HepG2 (cell line): ENCODE data around the gene MGARP. TPM values are rescaled to one million over a fixed set of nuclear protein-coding genes. Genes with fewer than 3 reads are reported as not detected.

Source experiments
- ATAC-seq: fragments of 200-7000 bp; cut with Tn5 transposase; 3 replicates; pipeline ENCODE4 v1.9.1; 2020; ENCODE audit warnings: mild to moderate bottlenecking, moderate library complexity
- BruUV-seq: library from RNA; stranded (reverse); fragments of 400-500 nt; replicated peaks from 2 replicates; lab custom pipeline; 2021; lab: Mats Ljungman, UMichigan
- CTCF ChIA-PET: fragments of 300-600 bp; formaldehyde crosslinking; extraction: SDS; loops from one replicate; lab custom pipeline; 2021; ENCODE audit warnings: low total read pairs, inconsistent platforms, low intra/inter-chr PET ratio; lab: Yijun Ruan, JAX
- POLR2A ChIA-PET: fragments of 350-600 bp; sonication (Branson Sonifier 250); formaldehyde crosslinking; loops from one replicate; lab custom pipeline; 2020; ENCODE audit warnings: antibody characterized with exemption, inconsistent platforms; lab: Yijun Ruan, JAX
- DNase-seq: peaks from one replicate; pipeline ENCODE4 v3.0.0-alpha.2; 2015; ENCODE audit warnings: low spot score
- FAIRE-seq: peaks from 3 replicates; lab custom pipeline; 2011; peaks lifted over from hg19 to GRCh38; lab: Jason Lieb, UNC
- H2AFZ ChIP-seq: one replicate; pipeline ENCODE4 v1.6.1; 2011; ENCODE audit warnings: low read length, inconsistent platforms
- H3K27ac ChIP-seq: fragments of 300-600 bp; 3 replicates; pipeline ENCODE4 v1.8.0; 2011; ENCODE audit warnings: mixed run types, mild to moderate bottlenecking, mixed read lengths, low read length, inconsistent platforms; ENCODE audit not compliant: insufficient read depth; ENCODE audit errors: extremely low read length
- H3K27me3 ChIP-seq, 2 experiments: fragments of 200-600 bp in 1 of 2; 2 replicates in 1 of 2; 3 replicates in 1 of 2; pipeline versions ENCODE4 v1.6.0 to v1.8.0; 2011; ENCODE audit warnings: low read length in 2 of 2, mild to moderate bottlenecking in 2 of 2, moderate library complexity in 2 of 2, inconsistent platforms in 1 of 2; ENCODE audit not compliant: insufficient read depth in 2 of 2, control insufficient read depth in 1 of 2
- H3K36me3 ChIP-seq, 2 experiments: fragments of 200-600 bp in 1 of 2; replicated peaks in 1 of 2; 2 replicates in 1 of 2; 3 replicates in 1 of 2; pipeline versions ENCODE4 v1.5.1 to v1.8.0; 2011; ENCODE audit warnings: low read length in 2 of 2, inconsistent platforms in 1 of 2; ENCODE audit not compliant: insufficient read depth in 2 of 2, control insufficient read depth in 1 of 2
- H3K4me1 ChIP-seq: 2 replicates; pipeline ENCODE4 v1.5.1; 2012; ENCODE audit warnings: low read length, inconsistent platforms; ENCODE audit not compliant: insufficient read depth
- H3K4me2 ChIP-seq: 2 replicates; pipeline ENCODE4 v1.6.0; 2011; ENCODE audit warnings: low read depth, low read length, inconsistent platforms
- H3K4me3 ChIP-seq, 3 experiments: fragments of 200-600 bp in 1 of 3; sonication (generic), shearing (Covaris generic) in 1 of 3; replicated peaks in 1 of 3; 2 replicates each; pipeline ENCODE4 v1.5.1; 2011 to 2016; ENCODE audit warnings: low read length in 3 of 3, inconsistent platforms in 2 of 3, low read depth in 2 of 3, mild to moderate bottlenecking in 2 of 3, control low read depth in 1 of 3, mixed read lengths in 1 of 3; ENCODE audit not compliant: insufficient read depth in 1 of 3
- H3K79me2 ChIP-seq: one replicate; pipeline ENCODE4 v1.6.1; 2011; ENCODE audit warnings: low read length, inconsistent platforms; ENCODE audit not compliant: insufficient read depth
- H3K9ac ChIP-seq: 2 replicates; pipeline ENCODE4 v1.6.0; 2011; ENCODE audit warnings: mild to moderate bottlenecking, low read depth, low read length, inconsistent platforms; ENCODE audit not compliant: insufficient read depth
- H3K9me3 ChIP-seq: 2 replicates; pipeline ENCODE4 v1.5.1; 2012; ENCODE audit warnings: mild to moderate bottlenecking, low read length
- H4K20me1 ChIP-seq: 2 replicates; pipeline ENCODE4 v1.6.0; 2011; ENCODE audit warnings: inconsistent platforms, mild to moderate bottlenecking, low read length, moderate library complexity; ENCODE audit not compliant: insufficient read depth
- ZNF17 ChIP-seq: sonication (generic); formaldehyde crosslinking; IDR thresholded peaks from 2 replicates; pipeline ENCODE4 v1.5.0; 2020; ENCODE audit warnings: mild to moderate bottlenecking, missing genetic modification reagents
- WGBS: methylation state at CpG from one replicate; pipeline ENCODE4 v1.1.6; 2017; ENCODE audit warnings: low lambda C conversion rate; 5-methylcytosine and 5-hydroxymethylcytosine counted together
- in situ Hi-C: cut with HindIII; loops from 2 replicates; pipeline ENCODE4 v1.10.0; 2017; ENCODE audit warnings: low pct_unique_long_range_greater_than_20kb; ENCODE audit not compliant: extremely low pct_ligation_motif_present
- intact Hi-C: fragments of 100-400 bp; cut with micrococcal nuclease; formaldehyde crosslinking; loops from one replicate; pipeline ENCODE4 v1.10.0; 2022; ENCODE audit not compliant: unreplicated experiment
- polyA plus RNA-seq, 8 experiments: library from polyadenylated mRNA; depleted of rRNA in 3 of 8; stranded (reverse) in 7 of 8; unstranded in 1 of 8; fragments of >200 nt; fragmentation: Illumina TruSeq in 4 of 8; extraction: Trizol in 4 of 8; gene quantifications; 2 replicates each; pipeline versions ENCODE4 v1.2.1 to v1.2.3, GENCODE V29; 2011 to 2016; ENCODE audit warnings: low read depth in 4 of 8, missing spikeins in 1 of 8, mixed read lengths in 1 of 8; ENCODE audit not compliant: insufficient read depth in 1 of 8
- total RNA-seq, 5 experiments: library from RNA; depleted of rRNA; stranded (reverse); fragments of >200 nt; fragmentation: Illumina TruSeq; extraction: Trizol; gene quantifications; 2 replicates each; pipeline ENCODE4 v1.2.3, GENCODE V29; 2016; ENCODE audit warnings: low read depth in 1 of 5
- TF ChIP-seq, protein P1 (sequence below): sonication (generic); formaldehyde crosslinking; IDR thresholded peaks from 2 replicates; pipeline ENCODE4 v1.5.1; 2020; ENCODE audit warnings: missing genetic modification reagents, mild to moderate bottlenecking, borderline replicate concordance
- TF ChIP-seq, protein P2 (sequence below): sonication (generic); formaldehyde crosslinking; IDR thresholded peaks from 2 replicates; pipeline ENCODE4 v1.4.0; 2020; ENCODE audit warnings: missing genetic modification reagents, borderline replicate concordance
- TF ChIP-seq, protein P3 (sequence below): sonication (generic); formaldehyde crosslinking; IDR thresholded peaks from 2 replicates; pipeline ENCODE4 v1.4.0; 2020; ENCODE audit warnings: missing genetic modification reagents, borderline replicate concordance

MGARP gene
- total and polyA plus RNA-seq, 2 of the 13 experiments (the other 11 are each of a cell fraction or from before 2014, with no cell fraction given) = 0.11 to 0.13 TPM

DNA sequence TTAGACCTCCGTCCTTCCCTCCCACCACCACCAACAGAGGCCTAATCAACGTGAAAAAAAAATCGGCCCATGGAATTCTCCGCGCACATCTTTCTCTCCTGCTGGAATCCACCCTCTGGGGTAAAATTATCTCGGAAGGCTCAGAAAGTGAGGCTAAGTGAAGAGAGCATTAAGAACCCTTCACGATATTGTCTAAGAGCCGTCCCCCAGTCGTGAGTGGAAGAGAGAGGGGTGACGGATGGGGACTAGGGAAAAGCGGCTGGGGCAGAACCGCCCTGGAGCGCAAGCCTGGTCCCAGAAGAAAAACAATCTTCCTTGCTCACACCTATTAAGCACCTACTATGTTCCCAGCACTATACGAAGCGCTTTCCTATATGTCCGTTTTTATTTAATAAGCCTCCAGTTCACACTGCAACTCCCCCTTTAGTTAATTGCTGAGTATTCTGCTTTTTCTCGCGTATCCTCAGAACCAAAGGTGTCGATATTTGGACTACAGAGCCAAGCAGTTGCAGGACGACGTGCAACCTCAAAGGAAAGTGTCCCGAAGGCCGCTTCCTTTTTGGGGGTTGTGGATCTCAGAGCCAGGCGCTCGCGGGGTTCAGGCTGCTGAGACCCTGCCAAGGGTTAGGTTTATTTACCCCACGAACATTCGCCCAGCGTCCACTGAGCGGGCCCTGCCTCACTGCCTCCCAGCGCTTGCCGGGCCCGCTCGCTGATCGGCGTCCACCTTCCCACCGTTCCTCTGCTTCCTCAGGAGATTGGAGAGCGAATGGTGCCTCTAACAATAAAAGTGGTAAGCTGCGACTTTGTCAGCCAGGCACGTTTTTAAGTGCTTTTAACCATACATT, 889 bp downstream of the MGARP start (continued):
- TF ChIP-seq, protein P1, sequence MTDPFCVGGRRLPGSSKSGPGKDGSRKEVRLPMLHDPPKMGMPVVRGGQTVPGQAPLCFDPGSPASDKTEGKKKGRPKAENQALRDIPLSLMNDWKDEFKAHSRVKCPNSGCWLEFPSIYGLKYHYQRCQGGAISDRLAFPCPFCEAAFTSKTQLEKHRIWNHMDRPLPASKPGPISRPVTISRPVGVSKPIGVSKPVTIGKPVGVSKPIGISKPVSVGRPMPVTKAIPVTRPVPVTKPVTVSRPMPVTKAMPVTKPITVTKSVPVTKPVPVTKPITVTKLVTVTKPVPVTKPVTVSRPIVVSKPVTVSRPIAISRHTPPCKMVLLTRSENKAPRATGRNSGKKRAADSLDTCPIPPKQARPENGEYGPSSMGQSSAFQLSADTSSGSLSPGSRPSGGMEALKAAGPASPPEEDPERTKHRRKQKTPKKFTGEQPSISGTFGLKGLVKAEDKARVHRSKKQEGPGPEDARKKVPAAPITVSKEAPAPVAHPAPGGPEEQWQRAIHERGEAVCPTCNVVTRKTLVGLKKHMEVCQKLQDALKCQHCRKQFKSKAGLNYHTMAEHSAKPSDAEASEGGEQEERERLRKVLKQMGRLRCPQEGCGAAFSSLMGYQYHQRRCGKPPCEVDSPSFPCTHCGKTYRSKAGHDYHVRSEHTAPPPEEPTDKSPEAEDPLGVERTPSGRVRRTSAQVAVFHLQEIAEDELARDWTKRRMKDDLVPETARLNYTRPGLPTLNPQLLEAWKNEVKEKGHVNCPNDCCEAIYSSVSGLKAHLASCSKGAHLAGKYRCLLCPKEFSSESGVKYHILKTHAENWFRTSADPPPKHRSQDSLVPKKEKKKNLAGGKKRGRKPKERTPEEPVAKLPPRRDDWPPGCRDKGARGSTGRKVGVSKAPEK (CRISPR knock-in tag) = no peak
- TF ChIP-seq, protein P2, sequence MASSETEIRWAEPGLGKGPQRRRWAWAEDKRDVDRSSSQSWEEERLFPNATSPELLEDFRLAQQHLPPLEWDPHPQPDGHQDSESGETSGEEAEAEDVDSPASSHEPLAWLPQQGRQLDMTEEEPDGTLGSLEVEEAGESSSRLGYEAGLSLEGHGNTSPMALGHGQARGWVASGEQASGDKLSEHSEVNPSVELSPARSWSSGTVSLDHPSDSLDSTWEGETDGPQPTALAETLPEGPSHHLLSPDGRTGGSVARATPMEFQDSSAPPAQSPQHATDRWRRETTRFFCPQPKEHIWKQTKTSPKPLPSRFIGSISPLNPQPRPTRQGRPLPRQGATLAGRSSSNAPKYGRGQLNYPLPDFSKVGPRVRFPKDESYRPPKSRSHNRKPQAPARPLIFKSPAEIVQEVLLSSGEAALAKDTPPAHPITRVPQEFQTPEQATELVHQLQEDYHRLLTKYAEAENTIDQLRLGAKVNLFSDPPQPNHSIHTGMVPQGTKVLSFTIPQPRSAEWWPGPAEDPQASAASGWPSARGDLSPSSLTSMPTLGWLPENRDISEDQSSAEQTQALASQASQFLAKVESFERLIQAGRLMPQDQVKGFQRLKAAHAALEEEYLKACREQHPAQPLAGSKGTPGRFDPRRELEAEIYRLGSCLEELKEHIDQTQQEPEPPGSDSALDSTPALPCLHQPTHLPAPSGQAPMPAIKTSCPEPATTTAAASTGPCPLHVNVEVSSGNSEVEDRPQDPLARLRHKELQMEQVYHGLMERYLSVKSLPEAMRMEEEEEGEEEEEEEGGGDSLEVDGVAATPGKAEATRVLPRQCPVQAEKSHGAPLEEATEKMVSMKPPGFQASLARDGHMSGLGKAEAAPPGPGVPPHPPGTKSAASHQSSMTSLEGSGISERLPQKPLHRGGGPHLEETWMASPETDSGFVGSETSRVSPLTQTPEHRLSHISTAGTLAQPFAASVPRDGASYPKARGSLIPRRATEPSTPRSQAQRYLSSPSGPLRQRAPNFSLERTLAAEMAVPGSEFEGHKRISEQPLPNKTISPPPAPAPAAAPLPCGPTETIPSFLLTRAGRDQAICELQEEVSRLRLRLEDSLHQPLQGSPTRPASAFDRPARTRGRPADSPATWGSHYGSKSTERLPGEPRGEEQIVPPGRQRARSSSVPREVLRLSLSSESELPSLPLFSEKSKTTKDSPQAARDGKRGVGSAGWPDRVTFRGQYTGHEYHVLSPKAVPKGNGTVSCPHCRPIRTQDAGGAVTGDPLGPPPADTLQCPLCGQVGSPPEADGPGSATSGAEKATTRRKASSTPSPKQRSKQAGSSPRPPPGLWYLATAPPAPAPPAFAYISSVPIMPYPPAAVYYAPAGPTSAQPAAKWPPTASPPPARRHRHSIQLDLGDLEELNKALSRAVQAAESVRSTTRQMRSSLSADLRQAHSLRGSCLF (CRISPR knock-in tag) = no peak

DNA sequence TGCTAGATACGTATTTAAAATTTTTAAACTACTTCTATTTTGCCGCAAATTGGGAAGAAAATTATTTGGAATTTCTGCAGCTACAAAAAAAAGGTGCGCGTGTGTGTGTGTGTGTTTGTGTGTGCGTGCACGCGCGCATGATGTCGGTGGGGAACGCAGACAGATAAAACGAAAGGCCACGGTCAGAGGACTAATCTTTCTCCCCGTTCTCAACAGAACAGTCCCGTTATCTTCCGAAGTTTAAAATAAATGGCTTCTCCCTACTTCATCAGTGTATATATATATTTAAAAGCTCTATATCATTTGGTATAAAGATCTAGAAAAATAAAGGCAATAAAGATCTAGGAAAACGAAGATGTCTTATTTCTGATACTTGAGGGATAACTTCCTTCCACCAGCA, 1.5 kb downstream of the MGARP start:
- WGBS = 80% methylated on average over 16 of the region's 16 CpGs
- no TSS peak for BruUV-seq
- FAIRE-seq = no peak
- Histone ChIP-seq H3K27me3 (no peaks in the 10 kb centered on the region), H3K36me3 (no peaks in the 10 kb centered on the region), H2AFZ (no peak overlapping the region), H4K20me1 (no peaks in the 10 kb centered on the region), H3K79me2 (no peaks in the 10 kb centered on the region), H3K9me3 (no peaks in the 10 kb centered on the region), H3K4me2 (no peak overlapping the region), H3K27ac (no peak overlapping the region), H3K4me3 (no peak overlapping the region), H3K4me1 (no peaks in the 10 kb centered on the region), H3K9ac (no peak overlapping the region)
- intact Hi-C loops (no loop called here), in situ Hi-C loops (no loop called here)
- no peak for ATAC-seq
- CTCF ChIA-PET = no interaction called here
- no peak for DNase-seq
- POLR2A ChIA-PET = no interaction called here
- TF ChIP-seq ZNF17 (CRISPR knock-in tag) = no peak
- TF ChIP-seq, protein P3, sequence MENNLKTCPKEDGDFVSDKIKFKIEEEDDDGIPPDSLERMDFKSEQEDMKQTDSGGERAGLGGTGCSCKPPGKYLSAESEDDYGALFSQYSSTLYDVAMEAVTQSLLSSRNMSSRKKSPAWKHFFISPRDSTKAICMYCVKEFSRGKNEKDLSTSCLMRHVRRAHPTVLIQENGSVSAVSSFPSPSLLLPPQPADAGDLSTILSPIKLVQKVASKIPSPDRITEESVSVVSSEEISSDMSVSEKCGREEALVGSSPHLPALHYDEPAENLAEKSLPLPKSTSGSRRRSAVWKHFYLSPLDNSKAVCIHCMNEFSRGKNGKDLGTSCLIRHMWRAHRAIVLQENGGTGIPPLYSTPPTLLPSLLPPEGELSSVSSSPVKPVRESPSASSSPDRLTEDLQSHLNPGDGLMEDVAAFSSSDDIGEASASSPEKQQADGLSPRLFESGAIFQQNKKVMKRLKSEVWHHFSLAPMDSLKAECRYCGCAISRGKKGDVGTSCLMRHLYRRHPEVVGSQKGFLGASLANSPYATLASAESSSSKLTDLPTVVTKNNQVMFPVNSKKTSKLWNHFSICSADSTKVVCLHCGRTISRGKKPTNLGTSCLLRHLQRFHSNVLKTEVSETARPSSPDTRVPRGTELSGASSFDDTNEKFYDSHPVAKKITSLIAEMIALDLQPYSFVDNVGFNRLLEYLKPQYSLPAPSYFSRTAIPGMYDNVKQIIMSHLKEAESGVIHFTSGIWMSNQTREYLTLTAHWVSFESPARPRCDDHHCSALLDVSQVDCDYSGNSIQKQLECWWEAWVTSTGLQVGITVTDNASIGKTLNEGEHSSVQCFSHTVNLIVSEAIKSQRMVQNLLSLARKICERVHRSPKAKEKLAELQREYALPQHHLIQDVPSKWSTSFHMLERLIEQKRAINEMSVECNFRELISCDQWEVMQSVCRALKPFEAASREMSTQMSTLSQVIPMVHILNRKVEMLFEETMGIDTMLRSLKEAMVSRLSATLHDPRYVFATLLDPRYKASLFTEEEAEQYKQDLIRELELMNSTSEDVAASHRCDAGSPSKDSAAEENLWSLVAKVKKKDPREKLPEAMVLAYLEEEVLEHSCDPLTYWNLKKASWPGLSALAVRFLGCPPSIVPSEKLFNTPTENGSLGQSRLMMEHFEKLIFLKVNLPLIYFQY (CRISPR knock-in tag) = no peak
